Ishikawa (cell line): ENCODE measurements around the gene GPANK1.

ENCODE experiments used
- CEBPB ChIP-seq: IDR thresholded peaks from 2 replicates; pipeline ENCODE4 v1.6.1; 2012
- CREB1 ChIP-seq: IDR thresholded peaks from 2 replicates; pipeline ENCODE4 v1.6.1; 2012; ENCODE audit warnings: low read depth
- EGR1 ChIP-seq: IDR thresholded peaks from 2 replicates; pipeline ENCODE4 v1.6.1; 2012
- EP300 ChIP-seq: IDR thresholded peaks from 2 replicates; pipeline ENCODE4 v1.6.1; 2012; ENCODE audit warnings: borderline replicate concordance
- FOXM1 ChIP-seq: IDR thresholded peaks from 2 replicates; pipeline ENCODE4 v1.6.1; 2012; ENCODE audit warnings: low read depth, borderline replicate concordance
- NFIC ChIP-seq: IDR thresholded peaks from 2 replicates; pipeline ENCODE4 v1.6.1; 2012
- RAD21 ChIP-seq: IDR thresholded peaks from 2 replicates; pipeline ENCODE4 v1.6.1; 2012; ENCODE audit warnings: low read depth
- REST ChIP-seq: IDR thresholded peaks from 2 replicates; pipeline ENCODE4 v1.6.1; 2012; ENCODE audit warnings: low read depth, mild to moderate bottlenecking
- TAF1 ChIP-seq: IDR thresholded peaks from 2 replicates; pipeline ENCODE4 v1.6.1; 2012; ENCODE audit warnings: low read depth, mild to moderate bottlenecking
- TCF12 ChIP-seq: IDR thresholded peaks from 2 replicates; pipeline ENCODE4 v1.6.1; 2012; ENCODE audit warnings: low read depth
- TEAD4 ChIP-seq: IDR thresholded peaks from 2 replicates; pipeline ENCODE4 v1.6.1; 2012
- YY1 ChIP-seq: IDR thresholded peaks from 2 replicates; pipeline ENCODE4 v1.6.1; 2012; ENCODE audit warnings: low read depth
- ZBTB7A ChIP-seq: IDR thresholded peaks from 2 replicates; pipeline ENCODE4 v1.6.1; 2012; ENCODE audit warnings: low read depth
- TF ChIP-seq, protein P1 (sequence below): IDR thresholded peaks from 2 replicates; pipeline ENCODE4 v1.6.1; 2012
- TF ChIP-seq, protein P2 (sequence below): IDR thresholded peaks from 2 replicates; pipeline ENCODE4 v1.6.1; 2012

GPANK1 gene

DNA sequence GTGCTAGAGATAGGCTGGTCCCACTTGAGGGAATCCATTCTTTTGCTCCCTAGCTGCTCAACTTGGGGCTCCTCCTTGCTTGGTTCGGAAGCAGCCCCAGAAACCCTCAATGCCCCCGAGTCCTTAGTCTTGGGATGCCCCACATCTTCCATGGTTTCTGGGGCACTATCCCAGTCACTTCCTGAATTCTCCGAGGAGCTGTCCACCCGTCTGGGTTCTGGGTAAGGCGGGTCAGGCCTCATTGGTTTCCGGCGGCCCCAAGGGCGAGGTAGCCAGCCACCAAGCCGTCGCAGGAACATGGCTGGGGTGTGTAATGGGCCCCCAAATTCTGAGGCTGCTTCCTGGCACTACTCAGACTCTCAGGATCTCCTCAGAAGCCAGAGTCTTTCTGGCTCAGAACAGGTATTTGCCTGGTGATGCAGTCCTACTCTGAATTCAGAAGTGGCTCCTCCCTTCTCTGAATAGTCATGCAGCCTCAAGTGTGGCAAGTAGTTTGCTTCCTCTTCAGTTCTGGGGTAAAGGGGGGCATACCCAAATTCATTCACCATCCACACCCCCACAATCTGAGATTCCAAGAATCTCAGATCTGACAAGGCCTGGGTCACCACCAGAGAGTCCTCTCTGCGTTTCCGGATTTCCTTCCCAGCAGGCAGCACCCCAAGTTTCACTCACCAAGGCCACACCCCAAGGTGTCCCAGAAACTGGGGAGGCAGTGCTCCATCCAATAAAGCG lies 5.0 kb downstream of the GPANK1 start:
- TF ChIP-seq REST, result peak; percentile 72
- no peak for TF ChIP-seq TAF1

DNA sequence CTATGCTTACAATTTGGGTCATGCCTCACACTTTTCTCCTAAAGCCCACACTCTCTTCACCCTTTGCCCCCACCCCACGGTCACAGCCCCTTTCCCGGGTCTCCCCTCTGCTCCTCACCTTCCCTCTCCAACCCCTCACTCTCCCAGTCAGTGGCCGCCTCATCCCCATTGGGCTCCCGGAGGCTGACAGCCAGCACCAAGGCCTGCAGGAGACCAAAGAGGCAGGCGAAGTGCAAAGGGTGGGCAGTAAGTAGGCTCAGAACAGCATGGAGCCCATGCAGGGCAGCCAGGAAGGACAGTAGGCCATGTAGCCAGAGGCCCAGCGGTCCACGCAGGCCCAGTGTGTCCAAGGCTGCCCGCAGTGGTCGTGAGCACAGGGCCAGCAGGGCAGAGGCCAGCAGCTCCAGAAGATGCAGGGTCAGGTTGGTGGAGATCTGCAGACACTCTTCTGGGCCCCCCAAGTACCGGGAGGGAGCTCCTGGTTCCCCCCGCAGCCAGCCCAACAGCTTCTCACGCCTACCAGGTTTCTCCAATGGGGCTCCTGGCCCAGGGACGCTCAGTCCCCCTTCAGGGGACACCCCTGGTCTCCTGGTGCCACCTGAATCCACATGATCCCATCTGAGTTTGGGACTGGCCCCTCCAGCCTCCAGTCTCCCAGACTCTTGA lies 5.7 kb downstream of the GPANK1 start:
- TF ChIP-seq CREB1 (no peak), TEAD4 (no peak)

- TF ChIP-seq RAD21 (no peak), YY1 (no peak), CEBPB (no peak), EP300 (no peak), TAF1 (no peak), NFIC (no peak), EGR1 (no peak), REST (no peak), TCF12 (no peak), CREB1 (no peak), TEAD4 (no peak), ZBTB7A (no peak)
- TF ChIP-seq, protein P1, sequence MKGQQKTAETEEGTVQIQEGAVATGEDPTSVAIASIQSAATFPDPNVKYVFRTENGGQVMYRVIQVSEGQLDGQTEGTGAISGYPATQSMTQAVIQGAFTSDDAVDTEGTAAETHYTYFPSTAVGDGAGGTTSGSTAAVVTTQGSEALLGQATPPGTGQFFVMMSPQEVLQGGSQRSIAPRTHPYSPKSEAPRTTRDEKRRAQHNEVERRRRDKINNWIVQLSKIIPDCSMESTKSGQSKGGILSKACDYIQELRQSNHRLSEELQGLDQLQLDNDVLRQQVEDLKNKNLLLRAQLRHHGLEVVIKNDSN, result no peak
Measured at GRCh38 chr6:31658158-31658688, 6.6 kb downstream of the GPANK1 start.

DNA sequence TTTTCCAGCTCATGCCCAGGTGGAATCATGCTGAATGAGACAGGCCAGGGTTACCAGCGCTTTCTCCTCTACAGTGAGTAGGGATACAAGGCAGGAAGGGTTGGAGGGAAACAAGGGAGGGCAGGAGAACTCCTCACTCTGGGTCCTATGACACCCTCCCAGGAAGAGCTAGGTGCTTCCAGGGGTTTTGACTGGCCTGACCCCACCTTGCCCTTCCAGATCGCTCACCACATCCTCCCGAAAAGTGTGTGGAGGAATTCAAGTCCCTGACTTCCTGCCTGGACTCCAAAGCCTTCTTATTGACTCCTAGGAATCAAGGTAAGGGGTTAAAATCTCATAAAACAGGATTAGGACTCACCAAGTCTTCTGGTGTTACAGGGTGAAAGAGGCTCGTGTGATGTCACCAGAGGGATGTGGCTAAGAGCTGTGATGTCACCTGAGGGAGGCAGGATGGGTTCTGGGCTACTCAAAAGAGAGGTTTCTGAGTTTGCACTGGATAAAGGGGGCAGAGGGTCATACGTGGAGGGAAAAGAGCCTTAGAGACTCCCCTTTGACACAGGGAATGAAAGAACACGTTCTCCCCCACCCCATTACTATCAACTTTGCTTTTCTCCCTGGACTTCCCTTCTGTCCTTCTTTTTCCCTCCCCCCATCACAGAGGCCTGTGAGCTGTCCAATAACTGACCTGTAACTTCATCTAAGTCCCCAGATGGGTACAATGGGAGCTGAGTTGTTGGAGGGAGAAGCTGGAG lies 7.2 kb downstream of the GPANK1 start:
- no peak for TF ChIP-seq REST
- TF ChIP-seq, protein P1, result no peak

- no peak for TF ChIP-seq TAF1
- TF ChIP-seq FOXM1, result no peak
- TF ChIP-seq, protein P1, result no peak
- TF ChIP-seq CEBPB, result no peak
- no peak for TF ChIP-seq YY1
- no peak for TF ChIP-seq NFIC
- no peak for TF ChIP-seq TCF12
- TF ChIP-seq, protein P2, sequence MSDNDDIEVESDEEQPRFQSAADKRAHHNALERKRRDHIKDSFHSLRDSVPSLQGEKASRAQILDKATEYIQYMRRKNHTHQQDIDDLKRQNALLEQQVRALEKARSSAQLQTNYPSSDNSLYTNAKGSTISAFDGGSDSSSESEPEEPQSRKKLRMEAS, result no peak
- TF ChIP-seq CREB1, result no peak
- TF ChIP-seq TEAD4, result no peak
- no peak for TF ChIP-seq EP300
- TF ChIP-seq EGR1, result no peak
- no peak for TF ChIP-seq RAD21
- no peak for TF ChIP-seq ZBTB7A
- no peak for TF ChIP-seq REST
Measured at GRCh38 chr6:31655349-31656237, 9.2 kb downstream of the GPANK1 start, which contains the start of gene APOM. Gene APOM, plus strand, starts transcription at chr6:31655894. Its CDS starts 73 bp downstream, at chr6:31655967.
